OCI-LY7 (cell line): Measurements from ENCODE around the gene ADD3. TPM values are rescaled to one million over a fixed set of nuclear protein-coding genes. Genes with fewer than 3 reads are reported as not detected.

ENCODE experiments used
- BruUV-seq: library from RNA; stranded (reverse); fragments of 400-500 nt; replicated peaks from 2 replicates; lab custom pipeline; 2021; lab: Mats Ljungman, UMichigan
- CTCF ChIA-PET: fragments of 300-600 bp; sonication (Branson Sonifier 250); formaldehyde crosslinking; loops from one replicate; lab custom pipeline; 2022; ENCODE audit warnings: antibody characterized with exemption; ENCODE audit not compliant: unreplicated experiment; lab: Charles Lee
- POLR2A ChIA-PET: fragments of 300-600 bp; sonication (Branson Sonifier 250); formaldehyde crosslinking; loops from one replicate; lab custom pipeline; 2022; ENCODE audit warnings: antibody characterized with exemption; lab: Charles Lee
- DNase-seq: peaks from one replicate; pipeline ENCODE4 v3.0.0-alpha.2; 2015; ENCODE audit warnings: low spot score
- H2AFZ ChIP-seq: fragments of 200-600 bp; sonication (generic), shearing (Covaris generic); 2 replicates; pipeline ENCODE4 v1.6.1; 2014; ENCODE audit warnings: mild to moderate bottlenecking, antibody characterized with exemption, low read length, moderate library complexity
- H3K27ac ChIP-seq: fragments of 200-600 bp; sonication (generic); 2 replicates; pipeline ENCODE4 v1.5.1; 2014; ENCODE audit warnings: mixed run types, low read depth, mild to moderate bottlenecking, moderate library complexity, low read length, inconsistent platforms; ENCODE audit not compliant: poor library complexity, severe bottlenecking
- H3K36me3 ChIP-seq: fragments of 200-600 bp; sonication (generic); 2 replicates; pipeline ENCODE4 v1.6.1; 2014; ENCODE audit warnings: mild to moderate bottlenecking, antibody characterized with exemption, low read length, moderate library complexity, mixed read lengths; ENCODE audit not compliant: insufficient read depth
- H3K4me1 ChIP-seq: fragments of 200-600 bp; sonication (generic); 2 replicates; pipeline ENCODE4 v1.5.1; 2014; ENCODE audit warnings: mild to moderate bottlenecking, low read length; ENCODE audit not compliant: insufficient read depth, poor library complexity, severe bottlenecking
- H3K4me2 ChIP-seq: fragments of 200-600 bp; sonication (generic); 2 replicates; pipeline ENCODE4 v1.6.1; 2014; ENCODE audit warnings: mild to moderate bottlenecking, low read length
- H3K4me3 ChIP-seq: fragments of 200-600 bp; sonication (generic); 2 replicates; pipeline ENCODE4 v1.5.1; 2014; ENCODE audit warnings: mild to moderate bottlenecking, low read depth, low read length; ENCODE audit not compliant: poor library complexity, severe bottlenecking
- H3K79me2 ChIP-seq: fragments of 200-600 bp; sonication (generic); 2 replicates; pipeline ENCODE4 v1.6.1; 2016; ENCODE audit warnings: low read depth, mild to moderate bottlenecking, low read length, moderate library complexity, mixed read lengths; ENCODE audit not compliant: insufficient read depth
- H3K9me2 ChIP-seq: fragments of 200-600 bp; sonication (generic); 2 replicates; pipeline ENCODE4 v1.6.1; 2016; ENCODE audit warnings: mild to moderate bottlenecking, low read length, mixed read lengths; ENCODE audit not compliant: insufficient read depth
- H3K9me3 ChIP-seq: fragments of 200-600 bp; sonication (generic); 2 replicates; pipeline ENCODE4 v1.6.1; 2014; ENCODE audit warnings: mild to moderate bottlenecking, mixed run types, low read length, mixed read lengths
- H4K20me1 ChIP-seq: fragments of 200-600 bp; sonication (generic); 2 replicates; pipeline ENCODE4 v1.6.1; 2014; ENCODE audit warnings: mild to moderate bottlenecking, antibody characterized with exemption, low read length, moderate library complexity, mixed read lengths; ENCODE audit not compliant: insufficient read depth
- CTCF ChIP-seq: fragments of 200-600 bp; sonication (generic); conservative IDR thresholded peaks from 2 replicates; pipeline ENCODE4 v1.5.1; 2014; ENCODE audit warnings: mild to moderate bottlenecking, antibody characterized with exemption, low read length, moderate library complexity, mixed read lengths
- EZH2phosphoT487 ChIP-seq: fragments of 200-600 bp; sonication (generic); IDR thresholded peaks from 2 replicates; pipeline ENCODE4 v1.6.1; 2018; ENCODE audit warnings: low read depth, borderline replicate concordance, mild to moderate bottlenecking, mixed run types, antibody characterized with exemption, low read length, moderate library complexity, mixed read lengths
- intact Hi-C: fragments of 100-400 bp; cut with micrococcal nuclease; formaldehyde crosslinking; loops from one replicate; pipeline ENCODE4 v1.10.0; 2022; ENCODE audit not compliant: unreplicated experiment
- total RNA-seq, 2 experiments: library from RNA; depleted of rRNA in 1 of 2; stranded (reverse); fragments of >200 nt in 1 of 2; shearing (Covaris generic) in 1 of 2; gene quantifications; 2 replicates each; pipeline ENCODE4 v1.2.3, GENCODE V29; 2014 to 2022

ADD3 gene
- total RNA-seq, 2 experiments from 2014 or later: 75.8 to 89.7 TPM

DNA sequence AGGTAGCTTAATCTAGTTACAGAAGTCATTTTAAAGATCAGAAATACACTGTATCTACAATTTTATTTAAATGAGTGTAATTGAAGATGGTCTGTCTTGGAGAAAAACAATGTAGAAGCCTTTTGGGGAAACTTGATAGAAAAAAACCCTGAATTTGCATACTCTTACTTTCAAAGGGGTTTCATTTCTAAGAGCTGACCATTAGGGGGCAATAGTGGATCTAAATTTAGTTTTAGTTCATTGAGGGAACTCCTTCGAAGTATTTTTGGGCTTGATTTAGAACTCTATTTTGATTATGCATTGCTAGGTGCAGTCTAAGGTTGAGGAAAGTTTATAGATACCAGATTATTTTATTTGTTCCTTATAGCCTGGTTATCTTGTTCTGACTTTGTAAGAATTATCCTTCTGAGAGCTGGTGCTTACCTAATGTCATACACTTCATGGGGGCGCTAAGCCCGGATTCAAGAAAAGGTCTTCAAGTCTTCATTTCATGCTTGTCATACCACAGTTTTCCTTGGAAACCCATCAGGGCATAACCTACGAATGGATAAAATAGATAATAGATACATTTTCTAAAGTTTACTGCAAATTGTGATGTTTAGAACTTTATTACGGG lies 130.5 kb downstream of the ADD3 start:
- Histone ChIP-seq H3K36me3 (peaks cover 16% of the 10 kb centered on the region), H3K27ac (no peak overlapping the region), H2AFZ (no peak overlapping the region), H3K79me2 (no peaks in the 10 kb centered on the region), H3K4me2 (no peak overlapping the region; the same call in 1 of the 2 replicates), H3K4me1 (peaks cover 23% of the 10 kb centered on the region), H3K9me2 (no peaks in the 10 kb centered on the region), H3K9me3 (no peaks in the 10 kb centered on the region), H4K20me1 (peaks cover 4% of the 10 kb centered on the region; the same call in 1 of the 2 replicates), H3K4me3 (no peak overlapping the region)
- CTCF ChIA-PET: interaction anchor here (0.6 to 1.2 kb wide), 4 partner anchors 83 to 167 kb away, joined by 3 to 5 read pairs (median 3); no protein-coding TSS in a partner anchor
- BruUV-seq: no TSS peak
- POLR2A ChIA-PET: interaction anchor here (0.5 to 1.4 kb wide), 4 partner anchors 131 to 152 kb away, joined by 3 to 9 read pairs (median 4); no protein-coding TSS in a partner anchor
- peak; percentile 80 for DNase-seq
- intact Hi-C loops: loop anchor here (5.0 to 10.0 kb wide), 2 partner anchors 69 to 466 kb away; partner anchors contain the start of gene MXI1
- TF ChIP-seq CTCF: peak; percentile 89
- TF ChIP-seq EZH2phosphoT487: no peak

DNA sequence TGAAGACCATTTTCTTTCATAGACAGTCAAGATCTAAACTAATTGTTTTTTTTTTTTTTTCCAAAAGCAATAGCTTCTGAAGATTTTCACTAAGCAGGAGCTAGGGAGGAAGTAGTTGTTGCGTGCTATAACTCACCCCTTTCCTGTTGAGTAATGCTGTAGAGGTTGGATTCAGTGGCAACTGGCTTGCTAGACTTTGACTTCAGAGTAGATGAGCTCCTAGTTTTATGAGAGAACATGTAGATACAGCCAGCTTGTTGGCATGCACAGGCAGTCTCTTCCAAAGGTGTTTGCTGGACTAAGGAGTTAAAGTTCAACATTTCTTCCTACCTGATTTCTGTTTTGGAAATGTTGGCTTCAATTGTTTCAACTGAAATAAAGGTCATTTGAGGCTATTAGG lies 133.4 kb downstream of the ADD3 start:
- intact Hi-C loops: no loop called here
- Histone ChIP-seq H3K4me3 (no peak overlapping the region), H3K4me2 (no peak overlapping the region), H3K4me1 (peaks cover 14% of the 10 kb centered on the region), H2AFZ (no peak overlapping the region), H3K79me2 (no peaks in the 10 kb centered on the region), H3K9me2 (no peaks in the 10 kb centered on the region), H3K27ac (no peak overlapping the region), H3K9me3 (no peaks in the 10 kb centered on the region), H3K36me3 (no peaks in the 10 kb centered on the region), H4K20me1 (peaks cover 4% of the 10 kb centered on the region; the same call in 1 of the 2 replicates)
- CTCF ChIA-PET: no interaction called here
- DNase-seq: no peak
- no peak for TF ChIP-seq CTCF
- TF ChIP-seq EZH2phosphoT487: no peak
- no TSS peak for BruUV-seq
- POLR2A ChIA-PET: interaction anchor here (0.6 to 2.0 kb wide), 7 partner anchors 24 to 156 kb away, joined by 3 to 9 read pairs (median 4); no protein-coding TSS in a partner anchor
